ENCODE results near the gene ZC3H12C.

Gene ZC3H12C

GRCh38 chr11:110076371-110076965, 16.7 kb upstream of the ZC3H12C start:
- no peak for DNase-seq (ENCODE audit: low read depth)
- in situ Hi-C loops (cut with HindIII; ENCODE audit: low sequenced_read_pairs): no loop called here
- no peak overlapping the region for H3K4me3 ChIP-seq (ENCODE audit: low read depth, low read length)
- no peak for TF ChIP-seq CTCF (IDR thresholded peaks at IDR 0.05; ENCODE audit: low read depth, low read length, missing control alignments)

GRCh38 chr11:110077346-110077745, 15.8 kb upstream of the ZC3H12C start:
- in situ Hi-C loops (cut with HindIII; ENCODE audit: low sequenced_read_pairs): no loop called here
- no peak for DNase-seq (ENCODE audit: low read depth)
- no peak overlapping the region for H3K4me3 ChIP-seq (ENCODE audit: low read depth, low read length)
- no peak for TF ChIP-seq CTCF (IDR thresholded peaks at IDR 0.05; ENCODE audit: low read depth, low read length, missing control alignments)

GRCh38 chr11:110077831-110078325, 15.3 kb upstream of the ZC3H12C start:
- no peak overlapping the region for H3K4me3 ChIP-seq (ENCODE audit: low read depth, low read length)
- in situ Hi-C loops (cut with HindIII; ENCODE audit: low sequenced_read_pairs): no loop called here
- no peak for DNase-seq (ENCODE audit: low read depth)
- no peak for TF ChIP-seq CTCF (IDR thresholded peaks at IDR 0.05; ENCODE audit: low read depth, low read length, missing control alignments)

GRCh38 chr11:110078923-110079544, 14.2 kb upstream of the ZC3H12C start:
- H3K4me3 ChIP-seq (ENCODE audit: low read depth, low read length): no peak overlapping the region
- in situ Hi-C loops (cut with HindIII; ENCODE audit: low sequenced_read_pairs): no loop called here
- TF ChIP-seq CTCF (IDR thresholded peaks at IDR 0.05; ENCODE audit: low read depth, low read length, missing control alignments): no peak
- no peak for DNase-seq (ENCODE audit: low read depth)

GRCh38 chr11:110079726-110080125, 13.5 kb upstream of the ZC3H12C start:
- no peak for TF ChIP-seq CTCF (IDR thresholded peaks at IDR 0.05; ENCODE audit: low read depth, low read length, missing control alignments)
- DNase-seq (ENCODE audit: low read depth): no peak
- in situ Hi-C loops (cut with HindIII; ENCODE audit: low sequenced_read_pairs): no loop called here
- H3K4me3 ChIP-seq (ENCODE audit: low read depth, low read length): no peak overlapping the region

GRCh38 chr11:110081462-110082376, 11.5 kb upstream of the ZC3H12C start:
- no peak overlapping the region for H3K4me3 ChIP-seq (ENCODE audit: low read depth, low read length)
- TF ChIP-seq CTCF (IDR thresholded peaks at IDR 0.05; ENCODE audit: low read depth, low read length, missing control alignments): no peak
- no peak for DNase-seq (ENCODE audit: low read depth)
- in situ Hi-C loops (cut with HindIII; ENCODE audit: low sequenced_read_pairs): no loop called here

All from astrocyte of the cerebellum (primary cell).